ENCODE data around the gene CSK. TPM values are rescaled to one million over a fixed set of nuclear protein-coding genes. Genes with fewer than 3 reads are reported as not detected.

The CSK gene
- total RNA-seq, 1 experiment from 2014 or later, result 49.2 TPM

DNA sequence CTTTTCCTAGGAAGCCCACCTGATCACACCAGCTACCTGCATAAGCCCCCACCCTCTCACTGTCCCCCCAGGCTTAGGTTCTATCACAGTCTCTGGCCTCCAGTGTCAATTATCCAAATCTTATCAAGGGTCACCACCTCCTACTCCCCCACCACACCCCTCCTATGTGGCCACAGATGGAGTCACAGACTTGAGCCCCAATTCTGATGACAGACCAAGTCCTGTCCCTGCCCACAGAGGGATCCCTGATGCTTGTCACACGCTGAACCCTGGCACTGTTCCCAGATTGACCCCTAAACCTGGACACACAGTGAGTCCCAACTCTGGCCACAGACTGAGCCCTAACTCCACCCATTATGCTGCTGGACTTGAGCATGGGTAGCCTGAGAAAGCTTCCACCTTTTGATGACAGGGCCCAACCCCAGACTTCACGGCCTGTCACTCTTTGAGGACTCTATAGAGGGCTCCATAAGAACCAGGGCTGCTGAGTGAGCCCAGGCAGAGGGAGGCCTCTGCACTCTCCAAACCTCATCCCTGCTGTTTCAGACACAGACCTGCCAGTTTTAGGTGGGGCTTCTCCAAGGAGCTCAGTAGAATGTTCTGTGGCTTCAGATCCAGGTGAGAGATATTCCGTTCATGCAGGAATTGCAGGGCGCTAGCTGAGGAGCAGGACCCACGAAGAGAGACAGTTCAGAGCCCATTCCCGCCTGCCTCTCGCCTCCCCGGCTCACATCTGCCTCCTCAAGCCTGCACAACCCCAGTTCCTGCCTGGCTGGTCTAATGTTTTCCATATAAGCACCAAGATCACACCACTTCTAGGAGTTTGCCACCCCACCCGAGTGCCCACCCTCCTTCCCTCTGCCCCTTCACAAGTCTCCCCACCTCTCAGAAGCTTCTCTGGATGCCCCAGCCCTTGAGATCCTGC, 59.2 kb downstream of the CSK start:
- Histone ChIP-seq H3K23me2 (ENCODE audit: insufficient read length, low read depth, low read length, poor library complexity, severe bottlenecking) (peaks cover 6% of the 10 kb centered on the region), H2BK12ac (ENCODE audit: insufficient read length, low read depth, low read length) (no peak overlapping the region), H2AK5ac (ENCODE audit: insufficient read length, low read length) (no peak overlapping the region), H3K18ac (ENCODE audit: insufficient read length, low read depth, low read length) (no peak overlapping the region), H2BK20ac (ENCODE audit: low read depth, low read length, poor library complexity, severe bottlenecking) (no peak overlapping the region), H2AFZ (ENCODE audit: low read length) (no peak overlapping the region), H3K23ac (ENCODE audit: insufficient read length, low read depth, low read length) (no peak overlapping the region), H3K27me3 (ENCODE audit: insufficient read depth, low read length) (no peaks in the 10 kb centered on the region), H3K9me3 (ENCODE audit: control insufficient read depth, low read depth, low read length) (no peaks in the 10 kb centered on the region), H2BK120ac (ENCODE audit: low read depth, low read length, poor library complexity, severe bottlenecking) (no peak overlapping the region), H3K4me2 (ENCODE audit: insufficient read depth, insufficient read length, low read length) (no peak overlapping the region), H4K5ac (ENCODE audit: insufficient read length, low read depth, low read length) (no peak overlapping the region), H3T11ph (ENCODE audit: low read length) (no peak overlapping the region), H4K20me1 (ENCODE audit: control insufficient read depth, insufficient read depth, insufficient read length) (peaks cover 3% of the 10 kb centered on the region), H4K91ac (ENCODE audit: insufficient read length, low read depth, low read length) (no peak overlapping the region), H2BK5ac (ENCODE audit: insufficient read length, low read length) (no peak overlapping the region), H3K9ac (ENCODE audit: extremely low read depth, insufficient read length, low read length) (no peak overlapping the region), H3K79me1 (ENCODE audit: insufficient read depth, low read depth, low read length, poor library complexity, severe bottlenecking) (no peaks in the 10 kb centered on the region), H3K4me1 (ENCODE audit: insufficient read depth, low read length) (no peaks in the 10 kb centered on the region; the same call in 1 of the 2 replicates), H2BK15ac (ENCODE audit: low read depth, low read length) (no peak overlapping the region), H3K4ac (ENCODE audit: low read depth, low read length) (no peak overlapping the region), H3K79me2 (ENCODE audit: insufficient read depth, low read length) (no peaks in the 10 kb centered on the region), H3K27ac (ENCODE audit: insufficient read length, low read depth, low read length) (no peak overlapping the region), H3K14ac (ENCODE audit: insufficient read depth, low read length) (no peak overlapping the region), H4K8ac (replicated peaks; ENCODE audit: insufficient read length, low read depth, low read length) (no peak overlapping the region), H3K56ac (ENCODE audit: insufficient read length, low read depth, low read length) (no peak overlapping the region)
- TF ChIP-seq, protein P1, sequence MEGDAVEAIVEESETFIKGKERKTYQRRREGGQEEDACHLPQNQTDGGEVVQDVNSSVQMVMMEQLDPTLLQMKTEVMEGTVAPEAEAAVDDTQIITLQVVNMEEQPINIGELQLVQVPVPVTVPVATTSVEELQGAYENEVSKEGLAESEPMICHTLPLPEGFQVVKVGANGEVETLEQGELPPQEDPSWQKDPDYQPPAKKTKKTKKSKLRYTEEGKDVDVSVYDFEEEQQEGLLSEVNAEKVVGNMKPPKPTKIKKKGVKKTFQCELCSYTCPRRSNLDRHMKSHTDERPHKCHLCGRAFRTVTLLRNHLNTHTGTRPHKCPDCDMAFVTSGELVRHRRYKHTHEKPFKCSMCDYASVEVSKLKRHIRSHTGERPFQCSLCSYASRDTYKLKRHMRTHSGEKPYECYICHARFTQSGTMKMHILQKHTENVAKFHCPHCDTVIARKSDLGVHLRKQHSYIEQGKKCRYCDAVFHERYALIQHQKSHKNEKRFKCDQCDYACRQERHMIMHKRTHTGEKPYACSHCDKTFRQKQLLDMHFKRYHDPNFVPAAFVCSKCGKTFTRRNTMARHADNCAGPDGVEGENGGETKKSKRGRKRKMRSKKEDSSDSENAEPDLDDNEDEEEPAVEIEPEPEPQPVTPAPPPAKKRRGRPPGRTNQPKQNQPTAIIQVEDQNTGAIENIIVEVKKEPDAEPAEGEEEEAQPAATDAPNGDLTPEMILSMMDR (conservative IDR thresholded peaks at IDR 0.05), result no peak
- peaks cover 20 to 35% of the 10 kb centered on the region in 2 experiments for H3K4me1 Mint-ChIP-seq
- peaks cover 7 to 37% (median 37%) of the 10 kb centered on the region in 3 experiments for H3K36me3 Mint-ChIP-seq (ENCODE audit: insufficient read depth in 1 of 3, low read depth in 3 of 3)
- no CpG with 5 or more reads among the region's 9 CpGs for WGBS (ENCODE audit: extremely low coverage, insufficient read length, low lambda C conversion rate)
- H3K27me3 Mint-ChIP-seq (ENCODE audit: low read depth), result no peaks in the 10 kb centered on the region
- no peak for DNase-seq
- peak overlapping the region in 1 of 3 experiments; percentile 7; a peak in 2 of 7 replicates for H3K27ac Mint-ChIP-seq
- no peaks in the 10 kb centered on the region for H3K9me3 Mint-ChIP-seq
- peak overlapping the region; percentile 30 to 90 for H3K4me3 Mint-ChIP-seq

Measured in H9 (cell line).